Naive B cell (primary cell): ENCODE data around the gene INSYN2B. TPM values are rescaled to one million over a fixed set of nuclear protein-coding genes. Genes with fewer than 3 reads are reported as not detected.
A peak's percentile ranks its signal among the peaks of the same experiment; 100 is the strongest.

Source experiments
- ATAC-seq, 2 donors: fragments of 150-1000 bp; cut with Tn5 transposase; 2 replicates each; pipeline ENCODE4 v1.10.0; 2021; ENCODE audit warnings: low read depth in 2 of 2, mild to moderate bottlenecking in 2 of 2, moderate library complexity in 2 of 2
- DNase-seq: peaks from one replicate; pipeline ENCODE4 v3.0.0; 2022
- H3K27ac Mint-ChIP-seq, 6 donors: one replicate each; pipeline ENCODE4 v1.8.0; 2020 to 2022; ENCODE audit warnings: mild to moderate bottlenecking in 6 of 6, mixed read lengths in 6 of 6, moderate library complexity in 5 of 6, inconsistent platforms in 2 of 6
- H3K27me3 Mint-ChIP-seq, 3 donors: one replicate each; pipeline ENCODE4 v1.8.0; 2021 to 2022; ENCODE audit warnings: mixed read lengths in 3 of 3, mild to moderate bottlenecking in 1 of 3
- H3K36me3 Mint-ChIP-seq, 2 donors: one replicate each; pipeline ENCODE4 v1.8.0; 2020 to 2022; ENCODE audit warnings: mixed read lengths in 2 of 2, inconsistent platforms in 1 of 2, mild to moderate bottlenecking in 1 of 2
- H3K4me1 Mint-ChIP-seq, 3 donors: one replicate each; pipeline ENCODE4 v1.8.0; 2020 to 2022; ENCODE audit warnings: mixed read lengths in 3 of 3, inconsistent platforms in 1 of 3, mild to moderate bottlenecking in 1 of 3, moderate library complexity in 1 of 3
- H3K4me3 Mint-ChIP-seq, 8 donors: one replicate each; pipeline ENCODE4 v1.8.0; 2020 to 2022; ENCODE audit warnings: mild to moderate bottlenecking in 8 of 8, mixed read lengths in 8 of 8, moderate library complexity in 8 of 8, inconsistent platforms in 2 of 8
- H3K9me3 Mint-ChIP-seq, 7 donors: one replicate each; pipeline ENCODE4 v1.8.0; 2020 to 2022; ENCODE audit warnings: mixed read lengths in 7 of 7, mild to moderate bottlenecking in 5 of 7, inconsistent platforms in 2 of 7, moderate library complexity in 1 of 7
- polyA plus RNA-seq, 6 donors: library from polyadenylated mRNA; unstranded; fragments of 300-500 nt; fragmentation: Illumina TruSeq; gene quantifications; one replicate each; pipeline ENCODE4 v1.2.3, GENCODE V29; 2021; ENCODE audit warnings: low read depth in 6 of 6

INSYN2B gene
- polyA plus RNA-seq, 6 donors from 2014 or later, result 0.32 to 0.77 (median 0.37) TPM; not detected in 3

DNA sequence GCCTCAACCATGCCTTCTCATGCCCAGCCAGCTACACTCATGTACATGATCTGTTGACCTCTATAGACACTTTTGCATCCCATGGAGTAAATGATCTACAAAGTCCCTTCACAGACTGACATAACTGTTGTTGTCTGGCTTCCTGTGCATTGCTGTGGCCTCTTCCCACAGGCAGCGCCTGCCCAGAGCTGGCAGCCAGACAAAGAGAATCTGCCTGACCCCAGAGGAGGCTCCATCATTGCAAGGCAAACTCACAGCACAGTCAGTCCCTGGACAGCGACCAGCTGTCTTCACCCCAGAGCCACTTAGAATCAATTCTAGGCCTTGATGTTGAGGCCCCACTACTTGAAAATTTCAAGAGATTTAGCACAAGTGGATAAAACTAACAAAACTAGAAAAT is 65.5 kb downstream of the INSYN2B start:
- Mint-ChIP-seq H3K27ac (peak overlapping the region in 1 of 6 donors; percentile 49), H3K27me3 (no peaks in the 10 kb centered on the region), H3K4me1 (peaks cover 2 to 15% (median 9%) of the 10 kb centered on the region in 3 donors), H3K9me3 (no peaks in the 10 kb centered on the region), H3K36me3 (peaks cover 8 to 12% of the 10 kb centered on the region in 2 donors), H3K4me3 (no peak overlapping the region)
- ATAC-seq (no peak), DNase-seq (no peak)

GRCh38 chr5:169913479-169913878 is 66.8 kb downstream of the INSYN2B start:
- Mint-ChIP-seq H3K4me1 (peaks cover 2 to 15% (median 9%) of the 10 kb centered on the region in 3 donors), H3K9me3 (no peaks in the 10 kb centered on the region)

DNA sequence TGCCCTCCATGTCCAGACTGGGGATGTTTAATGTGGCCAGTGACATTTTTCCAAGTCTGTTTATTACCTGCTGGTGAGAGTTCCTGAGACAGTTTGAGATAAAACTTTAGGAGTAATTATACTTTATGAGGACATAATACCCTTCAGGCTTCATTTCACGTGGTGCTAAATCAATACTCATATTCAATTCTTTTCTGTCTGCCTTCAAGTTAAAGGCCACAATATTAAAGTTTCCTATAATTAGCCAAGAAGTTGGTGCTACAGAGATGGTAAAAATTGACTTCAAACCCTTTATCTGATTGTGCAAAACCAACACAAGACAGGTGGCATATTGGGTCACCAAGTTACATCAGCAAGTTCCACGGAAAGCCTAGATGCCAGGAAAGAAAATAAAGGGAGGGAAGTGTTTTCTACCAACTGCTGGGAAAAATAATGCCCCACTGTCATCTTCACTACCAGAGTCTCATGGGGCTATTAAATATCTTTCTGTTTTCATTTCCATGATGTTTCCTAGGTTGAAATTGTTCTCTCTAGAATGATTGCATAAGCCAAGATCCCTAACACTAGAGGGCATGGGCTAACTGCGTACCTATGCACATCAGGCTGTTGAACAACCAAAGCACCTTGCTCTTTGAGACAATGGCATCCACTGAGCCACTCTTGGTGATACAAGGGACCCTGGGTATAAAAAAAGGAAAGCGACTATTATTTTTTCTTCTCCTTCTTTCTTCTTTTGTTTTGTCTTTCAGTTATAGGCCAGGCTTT is 68.7 kb downstream of the INSYN2B start:
- Mint-ChIP-seq H3K9me3 (no peaks in the 10 kb centered on the region), H3K36me3 (peaks cover 4 to 8% of the 10 kb centered on the region in 2 donors), H3K4me3 (no peak overlapping the region), H3K27ac (no peak overlapping the region), H3K27me3 (no peaks in the 10 kb centered on the region), H3K4me1 (peaks cover 5 to 15% (median 5%) of the 10 kb centered on the region in 3 donors)
- no peak for DNase-seq
- no peak for ATAC-seq

More at GRCh38 chr5:169913479-169913878, 66.8 kb downstream of the INSYN2B start:
- no peak for DNase-seq
- Mint-ChIP-seq H3K27ac (peak overlapping the region in 2 of 6 donors; percentile 2 to 63), H3K27me3 (no peaks in the 10 kb centered on the region), H3K4me3 (no peak overlapping the region), H3K36me3 (peaks cover 4 to 8% of the 10 kb centered on the region in 2 donors)
- ATAC-seq, result no peak

- Mint-ChIP-seq H3K27me3 (no peaks in the 10 kb centered on the region), H3K36me3 (peaks cover 4 to 8% of the 10 kb centered on the region in 2 donors), H3K27ac (peak overlapping the region in 3 of 6 donors; percentile 11 to 30 (median 28)), H3K4me1 (peaks cover 5 to 16% (median 7%) of the 10 kb centered on the region in 3 donors), H3K4me3 (no peak overlapping the region), H3K9me3 (no peaks in the 10 kb centered on the region)
- no peak for DNase-seq
- ATAC-seq, result no peak
These were observed 69.9 kb downstream of the INSYN2B start for GRCh38 chr5:169910393-169910792.

- H3K36me3 Mint-ChIP-seq, result peaks cover 4 to 8% of the 10 kb centered on the region in 2 donors
- no peaks in the 10 kb centered on the region for H3K27me3 Mint-ChIP-seq
- DNase-seq, result no peak
- H3K9me3 Mint-ChIP-seq, result no peaks in the 10 kb centered on the region
- peaks cover 5 to 21% (median 7%) of the 10 kb centered on the region in 3 donors for H3K4me1 Mint-ChIP-seq
- peak overlapping the region in 1 of 6 donors; percentile 11 for H3K27ac Mint-ChIP-seq
- ATAC-seq, result no peak
- H3K4me3 Mint-ChIP-seq, result no peak overlapping the region
These were observed 70.3 kb downstream of the INSYN2B start for GRCh38 chr5:169909945-169910344.

- Mint-ChIP-seq H3K27ac (no peak overlapping the region), H3K4me1 (peaks cover under 1 to 18% (median 5%) of the 10 kb centered on the region in 3 donors), H3K27me3 (no peaks in the 10 kb centered on the region), H3K9me3 (no peaks in the 10 kb centered on the region), H3K36me3 (peaks cover 2 to 4% of the 10 kb centered on the region in 2 donors), H3K4me3 (no peak overlapping the region)
- no peak for DNase-seq
- no peak for ATAC-seq
These were observed 71.4 kb downstream of the INSYN2B start for GRCh38 chr5:169908864-169909263.

- Mint-ChIP-seq H3K9me3 (no peaks in the 10 kb centered on the region), H3K4me3 (no peak overlapping the region), H3K27ac (peak overlapping the region in 1 of 6 donors; percentile 62), H3K36me3 (peaks cover 2 to 4% of the 10 kb centered on the region in 2 donors), H3K4me1 (peaks cover 6 to 28% (median 6%) of the 10 kb centered on the region in 3 donors), H3K27me3 (no peaks in the 10 kb centered on the region)
- ATAC-seq (no peak), DNase-seq (no peak)
These were observed 73.3 kb downstream of the INSYN2B start for GRCh38 chr5:169906745-169907649.

GRCh38 chr5:169905017-169905416 is 75.3 kb downstream of the INSYN2B start:
- no peak for ATAC-seq
- no peaks in the 10 kb centered on the region for H3K9me3 Mint-ChIP-seq
- H3K27ac Mint-ChIP-seq, result peak overlapping the region in 3 of 6 donors; percentile 21 to 86 (median 49)
- H3K4me3 Mint-ChIP-seq, result peak overlapping the region in 1 of 8 donors; percentile 44
- peaks cover 6 to 17% of the 10 kb centered on the region in 2 donors for H3K36me3 Mint-ChIP-seq
- DNase-seq, result no peak
- no peaks in the 10 kb centered on the region for H3K27me3 Mint-ChIP-seq
- H3K4me1 Mint-ChIP-seq, result peaks cover 6 to 40% (median 19%) of the 10 kb centered on the region in 3 donors

- H3K4me3 Mint-ChIP-seq, result no peak overlapping the region
- ATAC-seq (no peak), DNase-seq (no peak)
- H3K27ac Mint-ChIP-seq, result peak overlapping the region in 3 of 6 donors; percentile 7 to 86 (median 21)
- H3K9me3 Mint-ChIP-seq, result no peaks in the 10 kb centered on the region
- H3K36me3 Mint-ChIP-seq, result peaks cover 6 to 17% of the 10 kb centered on the region in 2 donors
- H3K4me1 Mint-ChIP-seq, result peaks cover 6 to 40% (median 23%) of the 10 kb centered on the region in 3 donors
- no peaks in the 10 kb centered on the region for H3K27me3 Mint-ChIP-seq
These were observed 75.8 kb downstream of the INSYN2B start for GRCh38 chr5:169904508-169904907.

GRCh38 chr5:169904059-169904458 is 76.2 kb downstream of the INSYN2B start:
- peaks cover 6 to 40% (median 23%) of the 10 kb centered on the region in 3 donors for H3K4me1 Mint-ChIP-seq
- no peak for DNase-seq
- H3K9me3 Mint-ChIP-seq, result no peaks in the 10 kb centered on the region
- H3K4me3 Mint-ChIP-seq, result no peak overlapping the region
- peak overlapping the region in 2 of 6 donors; percentile 18 to 21 for H3K27ac Mint-ChIP-seq
- H3K36me3 Mint-ChIP-seq, result peaks cover 7 to 17% of the 10 kb centered on the region in 2 donors
- ATAC-seq, result no peak
- no peaks in the 10 kb centered on the region for H3K27me3 Mint-ChIP-seq

GRCh38 chr5:169901896-169902295 is 78.4 kb downstream of the INSYN2B start:
- Mint-ChIP-seq H3K9me3 (no peaks in the 10 kb centered on the region), H3K27me3 (no peaks in the 10 kb centered on the region), H3K27ac (no peak overlapping the region), H3K4me1 (peaks cover 6 to 44% (median 23%) of the 10 kb centered on the region in 3 donors), H3K4me3 (no peak overlapping the region), H3K36me3 (peaks cover 17 to 25% of the 10 kb centered on the region in 2 donors)
- ATAC-seq (no peak), DNase-seq (no peak)

GRCh38 chr5:169897481-169897880 is 82.8 kb downstream of the INSYN2B start:
- no peaks in the 10 kb centered on the region for H3K9me3 Mint-ChIP-seq
- H3K4me1 Mint-ChIP-seq, result peaks cover 10 to 35% (median 25%) of the 10 kb centered on the region in 3 donors
- no peaks in the 10 kb centered on the region for H3K27me3 Mint-ChIP-seq
- H3K36me3 Mint-ChIP-seq, result peaks cover 24 to 39% of the 10 kb centered on the region in 2 donors
- no peak for DNase-seq
- no peak for ATAC-seq
- H3K27ac Mint-ChIP-seq, result no peak overlapping the region
- H3K4me3 Mint-ChIP-seq, result no peak overlapping the region

DNA sequence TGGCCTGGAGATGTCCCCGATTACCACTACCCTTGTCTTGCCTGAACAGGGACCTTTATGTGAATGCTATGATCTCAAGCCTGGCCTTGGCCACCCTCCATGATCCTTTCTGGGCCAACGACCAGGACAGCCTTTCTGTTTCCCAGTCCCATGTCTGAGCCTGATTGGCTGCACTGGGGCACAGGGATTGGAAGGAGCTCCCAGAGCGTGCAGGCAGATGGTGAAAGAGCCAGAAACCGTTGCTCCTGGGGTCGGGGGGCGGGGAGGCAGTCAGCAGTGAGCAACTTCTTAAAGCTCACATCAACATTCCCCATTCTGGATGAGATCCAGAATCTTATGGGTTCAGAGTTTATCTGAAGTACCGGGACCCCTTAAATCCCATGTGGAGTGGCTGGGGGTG is 84.4 kb downstream of the INSYN2B start:
- Mint-ChIP-seq H3K4me1 (peaks cover 15 to 33% (median 26%) of the 10 kb centered on the region in 3 donors), H3K36me3 (peaks cover 21 to 31% of the 10 kb centered on the region in 2 donors), H3K27ac (peak overlapping the region in 2 of 6 donors; percentile 23 to 54), H3K4me3 (no peak overlapping the region), H3K27me3 (no peaks in the 10 kb centered on the region), H3K9me3 (no peaks in the 10 kb centered on the region)
- ATAC-seq (no peak), DNase-seq (no peak)
